Hindlimb muscle (tissue), 1 donor: ENCODE data around the gene ITLN1. TPM values are rescaled to one million over a fixed set of nuclear protein-coding genes. Genes with fewer than 3 reads are reported as not detected.
"Not testable (repeated sequence)": the region's sequence is repeated elsewhere in the genome, so short reads cannot be mapped to it uniquely, and the experiment has no call there.

ENCODE experiments used
- DNase-seq: peaks from one replicate; pipeline ENCODE4 v3.0.0-alpha.2; 2013
- polyA plus RNA-seq: library from polyadenylated mRNA; unstranded; fragments of 120-200 nt; gene quantifications from one replicate; pipeline ENCODE4 v1.2.1, GENCODE V29; 2013; ENCODE audit not compliant: insufficient read length

ITLN1 gene
- not detected for polyA plus RNA-seq

DNA sequence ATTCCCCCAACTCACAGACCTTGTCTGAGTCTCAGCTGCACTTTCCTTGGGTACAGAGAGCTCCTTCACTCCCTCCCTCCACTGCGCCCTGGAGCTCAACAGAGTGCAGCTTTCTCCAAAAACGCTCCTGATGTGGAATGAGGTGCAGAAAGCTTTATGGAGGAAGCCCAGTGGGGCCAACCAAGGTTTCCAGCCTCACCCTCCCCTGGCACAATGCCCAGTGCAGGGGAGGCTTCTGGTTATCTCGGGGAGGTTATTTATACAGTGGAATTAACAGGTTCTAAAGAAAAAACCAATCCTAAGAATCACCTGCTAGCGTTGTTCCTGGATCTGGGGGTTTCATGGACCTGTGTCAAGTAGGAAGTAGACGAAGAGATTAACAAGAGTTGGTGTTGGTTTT, at the start of gene ITLN1:
ITLN1 (minus strand) TSS at position 139 of the 400 bp plus-strand sequence. CDS start 303 bp downstream, outside the sequence.
- no peak for DNase-seq

- not testable (repeated sequence) for DNase-seq
Measured at GRCh38 chr1:160933305-160933704, 48.3 kb upstream of the ITLN1 start.

DNA sequence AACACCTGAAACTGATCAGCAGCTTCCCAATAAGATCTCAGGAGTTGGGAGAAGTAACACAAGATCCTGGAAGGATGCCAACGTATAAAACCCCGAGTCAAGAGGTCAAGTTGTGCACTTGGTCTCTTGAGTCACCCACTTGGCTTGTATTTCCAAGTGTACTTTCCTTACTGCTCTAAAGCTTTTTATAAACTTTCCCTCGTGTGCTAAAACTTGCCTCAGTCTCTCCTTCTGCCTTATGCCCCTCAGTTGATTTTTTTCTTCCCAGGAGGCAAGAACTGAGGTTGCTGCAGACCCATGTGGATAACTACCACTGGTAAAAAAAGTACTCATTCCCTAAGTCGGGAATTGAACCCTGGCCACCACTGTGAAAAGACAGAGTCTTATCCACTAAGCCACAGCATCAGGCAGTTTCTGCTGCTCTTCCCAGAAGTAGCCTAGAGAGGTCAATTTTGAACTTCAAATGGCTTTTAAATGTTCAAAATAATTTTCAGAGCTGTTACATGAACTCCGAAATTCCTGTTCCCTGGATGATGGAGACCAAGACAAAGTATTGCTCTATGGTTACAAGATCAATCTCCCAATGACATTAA, 40.8 kb upstream of the ITLN1 start:
- DNase-seq, result no peak

DNA sequence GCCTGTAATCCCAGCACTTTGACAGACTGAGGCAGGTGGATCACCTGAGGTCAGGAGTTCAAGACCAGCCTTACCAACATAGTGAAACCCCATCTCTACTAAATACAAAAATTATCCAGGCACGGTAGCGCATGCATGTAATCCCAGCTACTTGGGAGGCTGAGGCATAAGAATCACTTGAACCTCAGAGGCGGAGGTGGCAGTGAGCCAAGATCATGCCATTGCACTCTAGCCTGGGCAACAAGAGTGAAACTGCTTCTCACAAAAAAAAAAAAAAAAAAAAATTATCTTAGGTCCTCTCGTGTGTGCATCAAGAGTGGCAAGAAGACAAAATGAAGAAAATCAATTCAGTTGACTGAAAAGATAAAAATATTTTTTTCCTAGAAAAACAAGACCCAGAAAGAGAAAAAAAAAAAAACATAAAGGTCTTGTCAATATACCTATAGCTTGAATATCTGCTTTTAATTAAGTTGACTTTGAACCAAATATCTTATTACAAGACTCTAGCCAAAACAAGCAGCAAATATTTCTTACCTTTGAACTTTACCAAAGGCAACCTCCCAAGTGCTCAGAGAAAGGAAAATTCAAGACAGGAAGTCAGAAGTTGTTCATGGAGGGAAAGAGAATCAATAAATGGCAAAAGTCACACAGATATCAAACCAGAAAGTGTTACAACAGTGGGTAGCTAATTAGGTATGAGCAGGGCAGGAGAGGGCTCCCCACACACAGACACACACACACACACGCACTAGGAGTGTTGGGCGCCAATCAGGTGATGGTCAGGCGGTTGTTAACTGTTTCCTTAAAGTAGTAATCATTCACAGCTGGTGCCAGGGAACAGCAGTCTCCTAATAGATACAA, 40.0 kb upstream of the ITLN1 start:
- DNase-seq, result no peak

- no peak for DNase-seq
Measured at GRCh38 chr1:160916666-160917065, 31.7 kb upstream of the ITLN1 start.

DNA sequence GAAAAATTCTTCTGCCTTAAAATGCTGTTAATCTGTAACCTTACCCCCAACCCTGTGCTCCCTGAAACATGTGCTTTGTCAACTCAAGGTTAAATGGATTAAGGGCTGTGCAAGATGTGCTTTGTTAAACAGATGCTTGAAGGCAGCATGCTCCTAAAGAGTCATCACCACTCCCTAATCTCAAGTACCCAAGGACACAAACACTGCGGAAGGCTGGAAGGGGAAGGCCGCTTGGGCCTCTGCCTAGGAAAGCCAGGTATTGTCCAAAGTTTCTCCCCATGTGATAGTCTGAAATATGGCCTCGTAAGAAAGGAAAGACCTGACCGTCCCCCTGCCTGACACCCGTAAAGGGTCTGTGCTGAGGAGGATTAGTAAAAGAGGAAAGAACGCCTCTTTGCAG, 28.2 kb upstream of the ITLN1 start:
- DNase-seq, result not testable (repeated sequence)

DNA sequence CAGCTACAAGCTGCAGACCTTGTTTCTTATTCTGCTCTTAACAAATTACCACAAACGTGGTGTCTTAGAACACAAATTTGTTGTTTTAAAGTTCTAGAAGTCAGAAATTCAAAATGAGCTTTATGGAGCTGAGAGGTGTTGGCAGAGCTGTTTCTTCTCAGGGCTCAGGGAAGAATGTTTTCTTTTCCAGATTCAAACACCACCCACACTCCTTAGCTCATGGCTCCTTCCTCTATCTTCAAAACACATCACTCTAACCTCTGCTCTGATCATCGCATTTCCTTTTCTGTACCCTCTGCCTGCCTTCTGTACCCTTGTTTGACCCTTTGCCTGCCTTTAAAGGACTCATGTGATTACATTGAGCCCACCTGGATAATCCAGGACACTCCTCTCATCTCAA, 26.9 kb upstream of the ITLN1 start:
- no peak for DNase-seq

DNA sequence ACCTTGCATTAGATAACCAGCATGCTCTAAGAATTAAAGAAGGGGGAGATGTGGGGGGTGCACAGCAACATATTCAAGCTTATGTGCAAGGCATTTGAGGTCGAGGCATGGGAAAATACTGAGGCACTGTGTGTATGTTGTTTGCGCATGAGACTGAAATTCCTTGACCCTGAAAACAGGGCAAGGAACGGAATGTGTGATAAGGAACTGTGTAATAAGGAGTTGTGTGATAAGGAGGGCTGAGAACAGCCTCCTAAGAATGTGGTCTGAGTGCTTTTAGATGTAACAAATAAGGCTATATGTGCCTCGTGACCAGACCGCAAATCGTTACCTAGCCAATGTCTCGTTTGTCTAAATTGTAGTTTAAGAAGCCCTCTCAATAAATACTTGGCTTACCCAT, 26.5 kb upstream of the ITLN1 start:
- DNase-seq, result no peak

GRCh38 chr1:160910170-160910750, 25.3 kb upstream of the ITLN1 start:
- no peak for DNase-seq

GRCh38 chr1:160907976-160908375, 23.0 kb upstream of the ITLN1 start:
- no peak for DNase-seq

- DNase-seq, result no peak
Measured at GRCh38 chr1:160905617-160905989, 20.6 kb upstream of the ITLN1 start.

GRCh38 chr1:160904783-160905616, 20.0 kb upstream of the ITLN1 start:
- no peak for DNase-seq

DNA sequence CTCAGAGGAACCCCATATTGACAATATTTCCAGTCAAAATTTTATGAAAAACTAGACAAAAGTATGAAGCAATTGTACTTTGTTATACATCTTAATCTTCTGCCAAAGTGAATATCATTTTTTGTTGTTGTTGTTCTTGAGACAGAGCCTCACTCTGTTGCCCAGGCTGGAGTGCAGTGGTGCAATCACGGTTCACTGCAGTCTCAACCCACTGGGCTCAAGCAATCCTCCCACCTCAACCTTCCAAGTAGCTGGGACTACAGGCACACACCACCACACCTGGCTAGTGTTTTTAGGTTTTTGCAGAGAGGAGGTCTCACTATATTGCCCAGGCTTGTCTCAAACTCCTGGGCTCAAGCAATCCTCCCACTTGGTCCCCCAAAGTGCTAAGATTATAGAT, 17.3 kb upstream of the ITLN1 start:
- not testable (repeated sequence) for DNase-seq

DNA sequence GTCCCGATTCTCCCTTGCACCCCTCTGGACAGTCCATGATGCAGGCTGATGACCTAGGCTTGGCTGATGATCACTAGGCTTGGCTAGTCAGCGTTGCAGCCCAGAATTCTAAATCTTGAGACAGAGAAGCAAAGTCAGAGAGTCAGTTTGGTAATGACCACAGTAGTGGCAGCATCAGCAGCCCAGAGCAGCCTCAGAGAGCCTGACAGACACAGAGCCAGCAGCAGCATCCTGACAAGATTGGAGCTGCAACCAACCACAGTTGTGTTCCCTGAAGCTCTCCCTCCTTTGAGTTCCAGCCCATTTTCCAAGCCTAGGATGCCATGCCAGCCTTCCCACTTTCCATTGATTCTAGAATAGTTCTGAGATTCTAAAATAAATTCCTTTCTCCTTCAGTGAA, 16.8 kb upstream of the ITLN1 start:
- no peak for DNase-seq

DNA sequence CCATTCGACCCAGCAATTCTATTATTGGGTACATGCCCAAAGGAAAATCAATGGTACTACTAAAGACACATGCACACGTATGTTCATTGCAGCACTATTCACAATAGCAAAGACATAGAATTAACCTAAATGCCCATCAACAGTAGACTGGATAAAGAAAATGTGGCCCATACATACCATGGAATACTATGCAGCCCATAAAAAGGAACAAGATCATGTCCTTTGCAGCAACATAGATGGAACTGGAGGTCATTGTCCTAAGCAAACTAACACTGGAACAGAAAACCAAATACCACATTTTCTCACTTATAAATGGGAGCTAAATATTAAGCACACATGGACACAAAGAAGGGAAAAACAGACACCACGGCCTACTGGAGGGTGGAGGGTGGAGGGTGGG, 15.7 kb upstream of the ITLN1 start:
- not testable (repeated sequence) for DNase-seq

DNA sequence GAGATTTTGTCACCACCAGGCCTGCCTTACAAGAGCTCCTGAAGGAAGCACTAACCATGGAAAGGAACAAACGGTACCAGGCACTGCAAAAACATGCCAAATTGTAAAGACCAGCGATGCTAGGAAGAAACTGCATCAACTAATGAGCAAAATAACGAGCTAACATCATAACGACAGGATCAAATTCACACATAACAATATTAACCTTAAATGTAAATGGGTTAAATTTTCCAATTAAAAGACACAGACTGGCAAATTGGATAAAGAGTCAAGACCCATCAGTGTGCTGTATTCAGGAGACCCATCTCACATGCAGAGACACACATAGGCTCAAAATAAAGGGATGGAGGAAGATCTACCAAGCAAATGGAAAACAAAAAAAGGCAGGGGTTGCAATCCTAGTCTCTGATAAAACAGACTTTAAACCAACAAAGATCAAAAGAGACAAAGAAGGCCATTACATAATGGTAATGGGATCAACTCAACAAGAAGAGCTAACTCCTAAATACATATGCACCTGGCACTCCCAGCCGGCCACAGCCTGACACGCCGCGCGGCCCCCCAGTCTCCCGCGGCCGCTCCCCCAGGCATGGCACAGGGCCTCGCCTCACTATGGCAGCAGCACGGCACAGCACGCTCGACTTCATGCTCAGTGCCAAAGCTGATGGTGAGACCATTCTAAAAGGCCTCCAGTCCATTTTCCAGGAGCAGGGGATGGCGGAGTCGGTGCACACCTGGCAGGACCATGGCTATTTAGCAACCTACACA, 9.6 kb upstream of the ITLN1 start:
- not testable (repeated sequence) for DNase-seq

DNA sequence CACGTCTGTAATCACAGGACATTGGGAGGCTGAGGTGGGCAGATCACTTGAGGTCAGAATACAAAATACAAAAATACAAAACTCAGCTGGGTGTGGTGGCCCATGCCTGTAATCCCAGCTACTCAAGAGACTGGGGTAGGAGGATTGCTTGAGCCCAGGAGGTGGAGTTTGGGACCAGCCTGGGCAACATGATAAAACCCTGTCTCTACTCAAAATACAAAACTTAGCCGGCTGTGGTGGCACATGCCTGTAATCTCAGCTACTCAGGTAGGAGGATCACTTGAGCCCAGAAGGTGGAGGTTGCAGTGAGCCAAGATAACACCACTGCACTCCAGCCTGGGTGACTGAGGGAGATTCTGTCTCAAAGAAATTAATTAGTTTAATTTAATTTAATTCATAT, 6.5 kb upstream of the ITLN1 start:
- no peak for DNase-seq

GRCh38 chr1:160888926-160889325, 3.9 kb upstream of the ITLN1 start:
- DNase-seq, result no peak

DNA sequence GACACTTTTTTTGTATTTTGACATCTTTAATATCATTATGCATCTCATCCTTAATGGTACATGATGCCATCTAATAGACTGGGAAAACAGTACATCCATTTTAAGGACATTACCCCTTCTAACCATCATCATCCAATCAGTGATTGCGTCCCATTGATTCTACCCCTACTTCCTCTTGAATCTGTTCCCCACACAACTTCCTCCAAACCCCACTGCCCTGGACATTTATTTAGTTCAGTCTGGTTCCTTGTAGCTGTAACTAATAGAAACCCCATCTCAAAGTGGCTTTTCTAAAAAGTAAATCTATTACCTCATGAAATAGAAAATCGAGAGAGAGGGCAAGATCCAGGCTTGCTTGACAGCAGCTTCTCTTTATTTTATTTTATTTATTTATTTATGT, 2.1 kb upstream of the ITLN1 start:
- DNase-seq, result no peak

DNA sequence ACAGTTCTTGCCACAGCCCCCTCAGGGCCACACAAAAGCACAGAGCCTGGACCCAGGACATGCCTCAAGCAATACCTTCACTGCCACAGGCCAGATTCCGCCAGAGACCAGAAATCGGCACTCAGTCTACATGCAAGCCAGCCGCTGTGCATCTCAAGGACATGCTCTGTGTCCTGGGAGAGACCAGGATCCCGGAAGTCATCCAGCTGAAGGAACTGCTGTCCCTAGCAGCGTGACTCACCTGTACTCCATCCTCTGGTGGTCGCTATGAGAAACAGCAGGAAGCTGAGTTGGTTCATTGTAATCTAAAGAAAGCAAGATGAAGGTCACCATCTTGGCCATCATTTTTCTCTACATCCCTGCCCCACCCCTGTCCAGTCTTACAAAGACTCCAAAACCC, 401 bp downstream of the ITLN1 start:
- DNase-seq, result no peak

GRCh38 chr1:160883581-160884513, 1.1 kb downstream of the ITLN1 start:
- no peak for DNase-seq
